K562 (cell line): Measurements from ENCODE around the gene AHI1. TPM values are rescaled to one million over a fixed set of nuclear protein-coding genes. Genes with fewer than 3 reads are reported as not detected.

Experiments used
- ARID1B ChIP-seq: fragments of 450-650 bp; IDR thresholded peaks from 2 replicates; pipeline ENCODE4 v1.6.1; 2016; ENCODE audit warnings: antibody characterized with exemption, mild to moderate bottlenecking, inconsistent platforms
- BRF1 ChIP-seq: IDR thresholded peaks from 3 replicates; pipeline ENCODE4 v1.6.1; 2011; ENCODE audit warnings: borderline replicate concordance, mild to moderate bottlenecking; ENCODE audit not compliant: insufficient read length; ENCODE audit errors: extremely low read depth
- CBX8 ChIP-seq: fragments of 200-600 bp; sonication (generic); IDR thresholded peaks from 2 replicates; pipeline ENCODE4 v1.6.1; 2012; ENCODE audit warnings: borderline replicate concordance, mixed run types, low read depth, mild to moderate bottlenecking, moderate library complexity, mixed read lengths, low read length, control low read depth, inconsistent platforms; ENCODE audit not compliant: poor library complexity, severe bottlenecking; ENCODE audit errors: extremely low read depth
- HDAC8 ChIP-seq: fragments of 450-650 bp; IDR thresholded peaks from 2 replicates; pipeline ENCODE4 v1.6.1; 2016; ENCODE audit warnings: mild to moderate bottlenecking, missing genetic modification characterization, moderate library complexity, missing compliant biosample characterization
- HES1 ChIP-seq: fragments of 450-650 bp; IDR thresholded peaks from 2 replicates; pipeline ENCODE4 v1.6.1; 2016; ENCODE audit warnings: low read depth, mild to moderate bottlenecking, moderate library complexity
- IRF2 ChIP-seq: sonication (generic); formaldehyde crosslinking; IDR thresholded peaks from 2 replicates; pipeline ENCODE4 v1.8.1; 2022; ENCODE audit warnings: mild to moderate bottlenecking, missing genetic modification reagents
- MCM2 ChIP-seq: fragments of 450-650 bp; IDR thresholded peaks from 2 replicates; pipeline ENCODE4 v1.6.1; 2017; ENCODE audit warnings: low read depth, mild to moderate bottlenecking
- NR2C1 ChIP-seq, 2 experiments: fragments of 450-650 bp; IDR thresholded peaks; 2 replicates each; pipeline ENCODE4 v1.6.1; 2017; ENCODE audit warnings: mild to moderate bottlenecking in 2 of 2, antibody characterized with exemption in 1 of 2, inconsistent platforms in 1 of 2, missing compliant biosample characterization in 1 of 2, missing genetic modification characterization in 1 of 2
- PHF21A ChIP-seq: fragments of 450-650 bp; IDR thresholded peaks from 2 replicates; pipeline ENCODE4 v1.6.1; 2017; ENCODE audit warnings: low read depth, borderline replicate concordance
- RBFOX2 ChIP-seq: fragments of 200-400 bp; formaldehyde crosslinking; IDR thresholded peaks from 2 replicates; pipeline ENCODE4 v1.6.1; 2017; ENCODE audit warnings: low read depth, mild to moderate bottlenecking, low read length, moderate library complexity
- SMAD4 ChIP-seq: fragments of 250-450 bp; sonication (Bioruptor Pico); conservative IDR thresholded peaks from 2 replicates; pipeline ENCODE4 v1.8.0; 2021; ENCODE audit warnings: inconsistent platforms, mild to moderate bottlenecking, moderate library complexity
- SRSF9 ChIP-seq: fragments of 200-400 bp; formaldehyde crosslinking; IDR thresholded peaks from 2 replicates; pipeline ENCODE4 v1.6.1; 2017; ENCODE audit warnings: low read depth, low read length, borderline replicate concordance
- TCF3 ChIP-seq: sonication (generic); formaldehyde crosslinking; IDR thresholded peaks from 2 replicates; pipeline ENCODE4 v1.4.0; 2020; ENCODE audit warnings: mild to moderate bottlenecking, missing genetic modification reagents
- TOE1 ChIP-seq, 2 experiments: fragments of 450-650 bp in 1 of 2; sonication (generic) in 1 of 2; formaldehyde crosslinking in 1 of 2; IDR thresholded peaks; 2 replicates each; pipeline versions ENCODE4 v1.7.1 to v1.8.0; 2016 to 2022; ENCODE audit warnings: borderline replicate concordance in 2 of 2, mild to moderate bottlenecking in 2 of 2, antibody characterized with exemption in 1 of 2, inconsistent platforms in 1 of 2, low read depth in 1 of 2, missing genetic modification reagents in 1 of 2, moderate library complexity in 1 of 2
- TRIM25 ChIP-seq: fragments of 450-650 bp; IDR thresholded peaks from 2 replicates; pipeline ENCODE4 v1.7.0; 2016; ENCODE audit warnings: borderline replicate concordance
- TSC22D4 ChIP-seq: fragments of 450-650 bp; IDR thresholded peaks from 2 replicates; pipeline ENCODE4 v1.6.1; 2016; ENCODE audit warnings: missing genetic modification characterization, missing biosample characterization, control low read depth
- XRCC4 ChIP-seq: IDR thresholded peaks from one replicate; pipeline ENCODE4 v1.6.1; 2011; ENCODE audit not compliant: insufficient read depth, insufficient read length; ENCODE audit errors: extremely low read depth
- ZNF212 ChIP-seq: fragments of 450-650 bp; formaldehyde crosslinking; IDR thresholded peaks from 2 replicates; pipeline ENCODE4 v1.4.0; 2020; ENCODE audit warnings: mild to moderate bottlenecking
- ZNF253 ChIP-seq: fragments of 250-450 bp; sonication (Bioruptor Pico); conservative IDR thresholded peaks from 2 replicates; pipeline ENCODE4 v1.6.1; 2021; ENCODE audit warnings: mild to moderate bottlenecking
- ZNF282 ChIP-seq: sonication (generic); formaldehyde crosslinking; IDR thresholded peaks from 2 replicates; pipeline ENCODE4 v1.8.1; 2023; ENCODE audit warnings: missing genetic modification reagents
- ZNF589 ChIP-seq: fragments of 200-800 bp; sonication (Bioruptor generic); IDR thresholded peaks from 2 replicates; pipeline ENCODE4 v1.6.1; 2016; ENCODE audit warnings: low read depth, missing genetic modification characterization, missing compliant biosample characterization
- ZNF668 ChIP-seq: fragments of 250-450 bp; sonication (Bioruptor Pico); IDR thresholded peaks from 2 replicates; pipeline ENCODE4 v1.8.0; 2022; ENCODE audit warnings: mild to moderate bottlenecking, inconsistent platforms
- ZZZ3 ChIP-seq: fragments of 450-650 bp; IDR thresholded peaks from 2 replicates; pipeline ENCODE4 v1.6.1; 2016; ENCODE audit warnings: antibody characterized with exemption, mild to moderate bottlenecking, moderate library complexity
- polyA plus RNA-seq, 8 experiments: library from polyadenylated mRNA; depleted of rRNA in 4 of 8; stranded (reverse) in 5 of 8; unstranded in 3 of 8; fragments of >200 nt; fragmentation: Nextera tagmentation in 2 of 8; fragmentation: Illumina TruSeq in 1 of 8; extraction: Ambion mirVana in 2 of 8; extraction: Trizol in 1 of 8; gene quantifications; 2 replicates each; pipeline versions ENCODE4 v1.2.1 to v1.2.3, GENCODE V29; 2011 to 2014; ENCODE audit warnings: inconsistent platforms in 1 of 8, missing spikeins in 1 of 8
- total RNA-seq, 7 experiments: library from RNA; depleted of rRNA in 6 of 7; stranded (reverse); fragments of >200 nt in 6 of 7; fragmentation: Illumina TruSeq in 2 of 7; extraction: Trizol in 2 of 7; gene quantifications; 2 replicates each; pipeline versions ENCODE4 v1.2.1 to v1.2.3, GENCODE V29; 2011 to 2021; ENCODE audit warnings: low replicate concordance in 1 of 7
- TF ChIP-seq, protein P1 (sequence below): sonication (generic); formaldehyde crosslinking; IDR thresholded peaks from 2 replicates; pipeline ENCODE4 v1.8.0; 2022; ENCODE audit warnings: mild to moderate bottlenecking, missing genetic modification reagents

Gene AHI1
- total and polyA plus RNA-seq, 9 of the 15 experiments (the other 6 are each of a cell fraction or from before 2014, with no cell fraction given): 24.7 to 54.9 (median 32.2) TPM

- no peak for TF ChIP-seq TRIM25
- no peak for TF ChIP-seq NR2C1 (IDR thresholded peaks at IDR 0.05)
- TF ChIP-seq NR2C1 (tag; IDR thresholded peaks at IDR 0.05): no peak
- TF ChIP-seq SMAD4: peak; percentile 27; the same call in 1 of the 2 replicates
- TF ChIP-seq SRSF9: no peak
- no peak for TF ChIP-seq TCF3 (CRISPR knock-in tag)
- TF ChIP-seq ZNF212: no peak
- TF ChIP-seq IRF2 (CRISPR knock-in tag): no peak
- TF ChIP-seq PHF21A: no peak
- no peak for TF ChIP-seq ZZZ3
- no peak for TF ChIP-seq ZNF253 (CRISPR knock-in tag)
- TF ChIP-seq TOE1 (IDR thresholded peaks at IDR 0.05; ENCODE audit: borderline replicate concordance): no peak
- TF ChIP-seq TOE1 (CRISPR knock-in tag; IDR thresholded peaks at IDR 0.05; ENCODE audit: borderline replicate concordance, low read depth): no peak
- TF ChIP-seq, protein P1, sequence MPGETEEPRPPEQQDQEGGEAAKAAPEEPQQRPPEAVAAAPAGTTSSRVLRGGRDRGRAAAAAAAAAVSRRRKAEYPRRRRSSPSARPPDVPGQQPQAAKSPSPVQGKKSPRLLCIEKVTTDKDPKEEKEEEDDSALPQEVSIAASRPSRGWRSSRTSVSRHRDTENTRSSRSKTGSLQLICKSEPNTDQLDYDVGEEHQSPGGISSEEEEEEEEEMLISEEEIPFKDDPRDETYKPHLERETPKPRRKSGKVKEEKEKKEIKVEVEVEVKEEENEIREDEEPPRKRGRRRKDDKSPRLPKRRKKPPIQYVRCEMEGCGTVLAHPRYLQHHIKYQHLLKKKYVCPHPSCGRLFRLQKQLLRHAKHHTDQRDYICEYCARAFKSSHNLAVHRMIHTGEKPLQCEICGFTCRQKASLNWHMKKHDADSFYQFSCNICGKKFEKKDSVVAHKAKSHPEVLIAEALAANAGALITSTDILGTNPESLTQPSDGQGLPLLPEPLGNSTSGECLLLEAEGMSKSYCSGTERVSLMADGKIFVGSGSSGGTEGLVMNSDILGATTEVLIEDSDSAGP (CRISPR knock-in tag): no peak
- 0 out of 2 replicates have a peak, but pooled peaks have one; percentile 9 for TF ChIP-seq HES1
- no peak for TF ChIP-seq XRCC4
- TF ChIP-seq TSC22D4: no peak
- TF ChIP-seq CBX8: no peak
- no peak for TF ChIP-seq RBFOX2
- TF ChIP-seq HDAC8: no peak
- TF ChIP-seq ARID1B: 0 out of 2 replicates have a peak, but pooled peaks have one; percentile 5
- no peak for TF ChIP-seq MCM2
- no peak for TF ChIP-seq ZNF589
- TF ChIP-seq ZNF668 (CRISPR knock-in tag): 0 out of 2 replicates have a peak, but pooled peaks have one; percentile 52
- TF ChIP-seq ZNF282: no peak
- TF ChIP-seq BRF1: no peak
Observed at GRCh38 chr6:135305684-135306083, 191.9 kb downstream of the AHI1 start (continued).
